HG02938 (cell line): ENCODE data around the gene BCL11B.

Experiments
- ATAC-seq: cut with Tn5 transposase; IDR thresholded peaks from one replicate; pipeline ENCODE4 v1.9.1; 2021; ENCODE audit warnings: mild to moderate bottlenecking, moderate library complexity; ENCODE audit not compliant: unreplicated experiment

Gene BCL11B

GRCh38 chr14:99287269-99287942, 15.4 kb upstream of the BCL11B start:
- peak; percentile 84 for ATAC-seq

DNA sequence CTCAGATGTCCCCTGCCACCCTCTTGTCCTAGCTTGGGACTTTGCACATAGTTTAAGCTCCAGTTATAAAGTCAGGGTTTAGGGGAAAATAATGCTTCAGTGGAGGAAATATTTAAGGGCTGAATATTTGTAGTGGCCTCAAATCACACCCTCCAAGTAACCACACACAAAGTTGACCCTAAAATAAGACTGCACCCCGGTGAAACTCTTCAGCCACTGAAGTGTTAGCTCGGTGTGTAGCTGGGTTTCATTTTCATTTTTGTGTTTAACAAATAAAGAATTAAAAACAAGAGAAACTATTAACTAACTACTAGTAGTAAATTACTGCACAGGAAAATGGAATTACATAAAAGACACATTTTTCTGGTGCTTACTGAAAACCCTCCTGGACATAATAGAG, 14.8 kb upstream of the BCL11B start:
- peak; percentile 63 for ATAC-seq

DNA sequence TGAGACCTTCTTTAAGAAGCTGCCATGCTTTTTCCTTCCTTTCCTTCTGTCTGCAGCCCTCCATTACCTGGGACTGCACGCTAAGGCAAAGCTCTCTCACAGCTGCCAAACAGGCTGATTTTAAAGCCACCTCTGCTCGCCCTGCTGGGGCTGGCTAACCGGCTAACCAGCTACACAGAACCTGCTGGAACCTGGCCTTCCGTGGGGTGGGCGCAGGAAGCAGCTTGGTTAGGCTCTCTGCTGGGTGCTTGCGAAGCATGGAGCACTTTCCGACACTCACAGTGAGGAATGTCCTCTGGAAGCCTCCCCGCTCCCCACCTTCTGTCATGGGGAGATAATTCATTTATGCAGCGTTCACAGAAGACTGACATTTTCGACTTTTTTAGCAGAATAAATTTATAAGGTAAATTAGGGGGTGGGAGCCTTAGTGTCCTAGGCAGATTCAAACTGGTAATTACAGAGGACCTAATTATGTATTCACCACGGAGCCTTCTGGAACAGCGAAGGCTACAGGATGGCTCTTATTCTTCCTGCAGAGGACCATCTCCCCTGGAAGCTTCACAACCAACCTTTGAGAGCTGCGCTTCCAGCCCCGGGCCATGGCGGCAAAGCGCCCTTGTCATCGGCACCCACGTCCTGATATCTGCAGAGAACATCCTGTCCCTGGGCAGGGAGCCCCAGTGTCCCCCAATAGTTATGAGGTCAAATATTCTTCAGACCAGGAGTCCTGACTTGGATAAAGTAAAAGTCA, 12.4 kb upstream of the BCL11B start:
- no peak for ATAC-seq

GRCh38 chr14:99282261-99283050, 10.5 kb upstream of the BCL11B start:
- ATAC-seq, result no peak

DNA sequence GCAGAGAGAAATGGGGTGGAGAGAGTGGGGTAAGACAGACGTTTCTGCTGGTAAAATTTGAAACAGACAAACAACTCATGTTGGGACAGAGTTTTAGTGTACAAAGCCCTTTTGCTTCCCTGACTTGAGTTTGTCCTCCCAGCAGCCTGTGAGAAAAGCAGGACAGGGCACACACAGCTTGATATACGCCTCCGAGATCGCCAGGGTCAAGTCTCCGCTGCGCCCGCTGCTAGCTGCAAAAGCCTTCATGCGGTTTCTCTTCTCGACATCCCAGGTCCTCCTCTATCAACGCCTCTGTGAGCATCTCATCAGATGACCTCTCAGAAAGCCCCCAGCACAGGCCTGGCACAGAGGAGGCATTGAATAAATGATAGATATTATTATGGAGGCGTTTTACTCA, 9.4 kb upstream of the BCL11B start:
- no peak for ATAC-seq

DNA sequence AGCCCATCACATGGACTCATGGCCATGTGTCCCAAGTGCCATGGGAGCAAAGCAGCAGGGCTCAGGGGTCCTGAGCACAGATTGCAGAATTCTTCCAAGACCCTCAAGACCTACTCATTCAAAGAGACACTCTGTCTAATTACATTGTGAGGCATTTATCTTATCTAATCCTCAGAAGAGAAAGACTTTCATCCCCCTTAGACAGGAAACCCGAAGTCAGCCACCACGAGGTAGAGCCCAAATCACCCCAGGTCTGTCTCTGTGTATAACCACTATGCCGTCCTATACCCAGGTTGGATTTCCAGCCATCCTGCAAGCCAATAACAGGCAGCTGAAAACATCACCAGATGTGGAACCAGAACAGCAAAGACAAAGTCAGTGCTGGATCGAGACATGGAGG, 8.9 kb upstream of the BCL11B start:
- ATAC-seq, result no peak

DNA sequence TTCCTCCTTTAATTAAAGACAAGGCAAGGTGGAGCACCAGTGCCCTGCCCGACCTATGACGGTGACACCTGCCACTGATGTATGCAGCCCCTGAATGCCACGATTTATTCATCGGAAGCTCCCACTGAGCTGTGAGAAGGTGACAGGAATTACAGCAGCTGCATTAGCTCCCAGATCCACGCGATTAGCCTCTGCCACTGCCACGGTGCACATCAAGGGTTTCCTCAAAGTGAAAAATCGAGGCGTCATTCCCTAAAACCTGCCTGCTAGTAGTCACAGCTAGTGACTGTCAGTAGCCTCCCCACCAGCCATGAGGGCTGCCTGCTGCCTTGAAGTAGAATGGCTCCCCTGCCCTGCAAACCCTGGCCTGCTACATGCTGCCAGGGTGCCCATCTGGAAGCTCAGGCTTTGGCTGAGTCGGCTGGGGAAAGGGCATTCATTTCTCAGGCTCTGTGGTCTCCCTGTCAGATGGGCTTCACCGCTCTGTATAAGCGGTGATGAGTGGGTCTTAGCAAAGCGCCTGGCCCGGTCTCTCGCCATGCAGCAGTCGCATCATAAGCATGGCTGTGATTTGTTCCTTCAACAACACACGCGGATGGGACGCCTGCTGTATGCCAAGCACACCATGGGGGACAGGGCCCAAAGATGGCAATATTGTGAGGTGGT, 8.2 kb upstream of the BCL11B start:
- ATAC-seq, result no peak

DNA sequence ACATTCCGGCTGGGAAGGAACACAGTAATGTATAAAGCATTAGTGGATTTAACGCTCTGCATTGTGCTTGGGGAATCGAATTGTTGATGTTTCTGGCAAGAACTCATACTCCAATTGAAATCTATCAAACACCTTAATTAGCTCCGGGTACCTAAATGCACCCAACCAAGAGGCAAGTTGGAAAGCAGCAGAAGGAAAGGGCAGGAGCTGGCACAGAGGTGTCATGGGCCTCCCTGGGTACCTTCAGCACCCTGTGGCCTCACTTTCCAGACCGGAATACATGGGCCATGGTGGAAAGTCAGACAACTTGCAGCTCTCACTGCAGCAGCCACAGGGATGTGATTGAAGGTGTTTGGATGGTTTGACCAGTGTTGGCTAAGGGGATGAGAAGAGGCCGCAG, 6.8 kb upstream of the BCL11B start:
- ATAC-seq, result no peak

DNA sequence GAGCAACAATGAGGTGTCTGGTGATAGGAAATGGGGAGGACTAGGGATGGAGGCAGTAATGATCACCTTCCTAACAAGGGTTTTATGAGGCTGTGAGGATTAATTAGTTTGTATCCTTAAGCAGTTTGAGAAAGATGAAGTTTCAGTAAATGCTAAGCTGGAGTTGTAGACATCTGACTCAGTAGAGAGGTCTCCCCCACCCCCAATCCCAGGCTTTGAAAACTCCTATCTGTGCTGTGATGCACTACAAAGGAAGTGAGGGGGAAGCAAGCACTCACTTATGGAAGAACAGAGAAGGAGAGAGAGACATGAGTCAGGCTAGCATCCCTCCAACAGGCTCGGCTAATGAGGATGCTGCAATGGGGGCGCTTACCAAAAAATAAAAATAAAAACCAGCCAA, 5.5 kb upstream of the BCL11B start:
- ATAC-seq, result no peak

GRCh38 chr14:99276482-99276881, 4.5 kb upstream of the BCL11B start:
- ATAC-seq, result no peak

- ATAC-seq, result no peak
Observed at GRCh38 chr14:99275222-99275584, 3.2 kb upstream of the BCL11B start.

- no peak for ATAC-seq
Observed at GRCh38 chr14:99274346-99275221, 2.6 kb upstream of the BCL11B start.

DNA sequence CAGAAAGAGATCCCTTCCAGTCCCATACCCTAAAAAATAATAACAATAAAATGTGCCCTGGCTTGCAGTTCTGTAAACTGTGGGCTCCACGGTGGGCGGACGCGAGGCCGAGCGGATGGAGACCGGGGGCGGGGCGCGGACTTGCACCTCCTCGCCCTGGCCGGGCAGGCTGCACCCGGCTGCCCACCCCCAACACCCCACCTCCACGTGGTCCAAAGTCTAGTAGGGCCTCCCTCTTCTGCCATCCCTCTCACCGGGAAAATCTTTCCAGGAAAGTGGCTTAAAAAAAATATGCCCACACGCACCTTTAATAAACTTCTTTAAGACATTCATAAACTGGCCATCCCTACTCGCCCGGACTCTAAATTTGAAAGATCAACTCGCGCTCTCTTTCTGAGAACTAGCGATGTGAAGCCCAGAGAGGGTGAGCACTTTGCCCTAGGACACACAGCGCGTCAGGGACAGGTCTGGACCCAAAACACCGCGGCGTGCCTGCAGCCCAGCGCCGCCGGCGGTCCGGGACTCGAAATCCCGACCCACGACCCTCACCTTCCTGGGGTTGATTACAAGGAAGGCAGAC, 1.9 kb upstream of the BCL11B start:
- ATAC-seq, result no peak

GRCh38 chr14:99272899-99273765, 1.1 kb upstream of the BCL11B start:
- ATAC-seq, result no peak

DNA sequence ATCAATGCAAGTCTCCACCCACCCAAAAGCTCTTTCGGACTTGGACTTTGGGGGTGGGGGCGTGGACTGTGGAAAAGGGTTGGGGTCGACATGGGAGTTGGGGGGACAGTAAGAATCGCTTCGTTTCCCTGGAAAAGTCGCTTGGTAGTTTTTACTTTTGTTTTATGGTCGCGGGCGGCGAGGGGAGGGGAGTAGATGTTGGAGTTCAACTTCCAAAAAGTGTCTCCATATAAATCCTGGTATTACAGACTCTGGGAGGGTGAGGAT, 568 bp upstream of the BCL11B start:
- no peak for ATAC-seq

- no peak for ATAC-seq
Observed at GRCh38 chr14:99271221-99271941, 616 bp downstream of the BCL11B start.

- no peak for ATAC-seq
Observed at GRCh38 chr14:99270458-99271220, 1.4 kb downstream of the BCL11B start.
